HG03175 (cell line): Measurements from ENCODE around the gene KRTAP1-1.
"Not testable (repeated sequence)": the region's sequence is repeated elsewhere in the genome, so short reads cannot be mapped to it uniquely, and the experiment has no call there.

Experiments
- ATAC-seq: cut with Tn5 transposase; IDR thresholded peaks from one replicate; pipeline ENCODE4 v1.9.1; 2021; ENCODE audit warnings: mild to moderate bottlenecking, moderate library complexity; ENCODE audit not compliant: unreplicated experiment

KRTAP1-1 gene

DNA sequence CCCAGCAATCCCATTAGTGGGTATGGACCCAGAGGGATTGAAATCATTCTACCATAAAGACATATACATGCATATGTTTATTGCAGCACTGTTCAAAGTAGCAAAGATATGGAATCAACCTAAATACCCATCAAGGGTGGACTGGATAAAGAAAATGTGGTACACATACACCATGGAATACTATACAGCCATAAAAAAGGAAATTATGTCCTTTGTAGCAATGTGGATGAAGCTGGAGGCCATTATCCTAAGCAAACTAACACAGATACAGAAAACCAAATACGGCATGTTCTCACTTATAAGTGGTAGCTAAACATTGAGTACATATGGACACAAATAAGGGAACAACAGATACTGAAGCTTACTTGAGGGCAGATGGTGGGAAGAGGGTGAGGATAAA lies 16.3 kb upstream of the KRTAP1-1 start:
- ATAC-seq: no peak

DNA sequence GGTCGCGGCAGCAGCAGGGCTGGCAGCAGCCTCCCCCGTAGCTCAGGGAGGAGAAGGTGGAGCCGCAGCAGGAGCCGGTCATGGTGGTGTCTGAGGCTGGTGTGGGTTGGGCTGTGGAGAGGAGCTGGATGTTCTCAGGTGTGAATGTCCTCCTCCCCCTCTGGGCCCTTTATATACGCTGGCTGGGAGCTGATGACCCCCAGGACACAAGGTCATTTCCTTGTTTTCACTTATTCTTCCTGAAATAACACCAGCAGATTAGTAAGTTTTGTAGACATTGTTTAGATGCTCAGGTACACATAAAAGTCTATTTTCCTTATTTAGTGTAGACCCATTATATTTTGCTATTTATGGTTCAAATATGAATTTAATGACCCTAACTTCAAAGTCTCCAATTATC lies 13.9 kb upstream of the KRTAP1-1 start, which contains the start of gene KRTAP2-2:
Gene KRTAP2-2 (minus strand): TSS at position 101 of the 400 bp plus-strand sequence. CDS start 19 bp downstream, at position 82.
- ATAC-seq: not testable (repeated sequence)

DNA sequence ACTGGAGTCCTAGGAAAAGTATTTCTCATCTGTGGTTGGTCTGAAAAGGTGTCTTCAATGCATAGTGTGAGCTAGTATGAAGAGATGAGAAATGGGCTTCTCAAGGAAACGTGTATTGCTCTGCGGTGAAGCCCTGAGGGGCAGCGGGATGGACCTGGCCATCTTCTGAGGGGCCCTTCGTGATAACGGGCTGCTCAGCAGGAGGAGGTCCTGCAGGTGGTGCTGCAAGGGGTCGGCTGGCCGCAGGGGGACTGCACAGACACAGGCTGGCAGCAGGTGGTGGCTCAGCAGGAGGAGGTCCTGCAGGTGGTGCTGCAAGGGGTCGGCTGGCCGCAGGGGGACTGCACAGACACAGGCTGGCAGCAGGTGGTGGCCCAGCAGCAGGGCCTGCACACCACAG lies 13.3 kb upstream of the KRTAP1-1 start:
- ATAC-seq: not testable (repeated sequence)

DNA sequence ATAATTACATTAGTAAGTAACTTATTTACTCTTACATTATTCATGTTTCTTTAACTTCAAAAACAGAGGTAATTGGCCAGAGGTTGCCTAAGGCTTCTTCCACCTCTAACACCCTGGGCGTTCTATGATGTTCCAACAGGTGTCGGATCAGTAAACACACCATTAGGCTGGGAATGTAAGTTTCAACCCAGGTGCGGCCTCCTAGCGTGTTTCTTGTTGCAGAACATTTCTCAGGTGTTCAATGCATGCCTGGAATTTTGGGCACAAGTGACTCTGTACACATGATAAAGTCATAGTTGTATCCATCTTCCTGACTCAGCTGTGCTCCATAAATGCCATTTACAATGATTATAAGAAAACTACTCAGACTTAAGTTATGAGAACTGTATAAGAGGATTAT lies 12.8 kb upstream of the KRTAP1-1 start:
- no peak for ATAC-seq

DNA sequence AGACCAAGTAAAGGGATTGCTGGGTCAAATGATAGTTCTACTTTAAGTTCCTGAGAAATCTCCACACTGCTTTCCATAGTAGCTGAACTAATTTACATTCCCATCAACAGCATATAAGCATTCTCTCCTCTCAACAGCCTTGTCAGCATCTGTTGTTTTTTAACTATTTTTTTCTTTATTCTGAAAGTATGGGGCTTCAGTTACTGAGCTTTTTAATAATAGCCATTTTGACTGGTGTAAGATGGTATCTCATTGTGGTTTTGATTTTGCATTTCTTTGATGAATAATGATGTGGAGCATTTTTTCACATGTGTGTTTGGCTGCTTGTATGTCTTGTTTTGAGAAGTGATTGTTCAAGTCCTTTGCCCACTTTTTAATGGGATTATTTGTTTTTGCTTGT lies 11.3 kb upstream of the KRTAP1-1 start:
- ATAC-seq: no peak

DNA sequence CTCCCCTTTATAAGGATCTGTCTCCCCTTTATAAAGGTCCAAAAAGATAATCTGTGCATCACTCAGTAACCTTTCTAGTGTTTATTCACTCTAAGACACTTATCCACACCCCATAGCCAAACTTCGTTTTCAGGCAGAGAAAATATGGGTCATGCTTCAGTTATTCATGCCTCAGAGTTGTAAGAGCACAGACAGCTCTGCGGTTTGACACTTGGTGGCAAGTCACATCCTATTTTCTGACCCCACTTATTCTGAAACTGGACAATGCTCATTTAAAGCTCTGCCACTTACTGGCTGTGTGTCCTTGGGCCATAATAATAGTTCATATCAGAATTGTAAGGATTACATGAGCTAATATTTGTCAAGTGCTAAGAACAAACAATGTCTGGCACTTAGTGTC lies 7.9 kb upstream of the KRTAP1-1 start:
- ATAC-seq: peak; percentile 55

DNA sequence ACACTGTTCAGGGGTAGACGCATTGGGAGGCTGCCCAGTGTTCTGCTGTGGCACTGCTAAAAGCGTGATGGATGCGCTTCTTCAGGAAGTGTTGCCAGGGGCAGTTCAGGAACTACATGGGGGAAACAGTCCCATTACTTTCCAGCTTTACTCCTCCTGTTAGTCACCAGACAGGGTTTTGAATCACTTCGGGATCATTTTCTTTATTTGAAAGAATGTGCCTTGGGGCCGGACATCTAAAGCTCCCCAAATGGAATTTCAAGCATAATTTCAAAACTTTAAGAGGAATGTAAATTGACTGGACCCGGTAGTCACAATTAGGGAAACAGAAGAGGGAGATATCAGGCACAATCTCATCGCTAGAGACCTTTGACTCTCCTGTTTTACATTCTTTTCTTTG lies 7.2 kb upstream of the KRTAP1-1 start:
- no peak for ATAC-seq

DNA sequence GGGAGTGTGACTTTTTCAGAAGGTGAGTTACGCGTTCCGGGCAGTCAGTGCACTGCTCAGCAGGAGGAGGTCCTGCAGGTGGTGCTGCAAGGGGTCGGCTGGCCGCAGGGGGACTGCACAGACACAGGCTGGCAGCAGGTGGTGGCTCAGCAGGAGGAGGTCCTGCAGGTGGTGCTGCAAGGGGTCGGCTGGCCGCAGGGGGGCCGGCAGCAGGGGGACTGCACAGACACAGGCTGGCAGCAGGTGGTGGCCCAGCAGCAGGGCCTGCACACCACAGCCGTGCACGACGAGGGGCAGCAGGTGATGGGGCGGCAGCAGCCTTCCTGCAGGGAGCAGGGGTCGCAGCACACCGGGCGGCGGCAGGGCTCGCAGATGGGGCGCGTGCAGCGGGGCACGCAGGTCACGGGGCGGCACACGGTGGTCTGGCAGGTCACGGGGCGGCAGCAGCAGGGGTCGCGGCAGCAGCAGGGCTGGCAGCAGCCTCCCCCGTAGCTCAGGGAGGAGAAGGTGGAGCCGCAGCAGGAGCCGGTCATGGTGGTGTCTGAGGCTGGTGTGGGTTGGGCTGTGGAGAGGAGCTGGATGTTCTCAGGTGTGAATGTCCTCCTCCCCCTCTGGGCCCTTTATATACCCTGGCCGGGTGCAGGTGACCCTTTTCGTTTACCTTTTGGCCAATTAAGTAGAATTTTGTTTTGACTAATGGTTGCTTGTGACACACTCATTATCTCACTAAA lies 5.7 kb upstream of the KRTAP1-1 start, which contains the start of gene KRTAP2-1:
Gene KRTAP2-1 (minus strand): TSS at position 582 of the 731 bp plus-strand sequence. CDS start 49 bp downstream, at position 533.
- not testable (repeated sequence) for ATAC-seq

DNA sequence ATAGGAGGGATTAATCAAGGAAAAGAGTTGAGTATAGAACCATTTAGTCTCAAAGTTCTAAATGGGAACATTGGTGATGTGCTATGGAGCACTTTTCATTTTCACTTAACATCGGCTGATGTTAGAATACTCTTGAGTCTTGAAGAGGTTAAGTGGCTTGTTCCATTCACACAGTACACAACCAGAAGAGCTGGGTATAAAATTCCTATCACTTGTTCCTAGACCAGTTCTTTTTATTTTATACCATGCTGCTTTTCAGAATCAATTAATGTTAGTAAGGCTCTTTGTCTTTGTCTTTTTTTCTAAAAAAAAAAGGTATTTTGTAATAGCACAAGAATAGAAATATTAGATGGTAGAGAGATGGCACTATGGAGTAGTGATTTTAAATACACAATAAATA lies 1.7 kb upstream of the KRTAP1-1 start:
- no peak for ATAC-seq

DNA sequence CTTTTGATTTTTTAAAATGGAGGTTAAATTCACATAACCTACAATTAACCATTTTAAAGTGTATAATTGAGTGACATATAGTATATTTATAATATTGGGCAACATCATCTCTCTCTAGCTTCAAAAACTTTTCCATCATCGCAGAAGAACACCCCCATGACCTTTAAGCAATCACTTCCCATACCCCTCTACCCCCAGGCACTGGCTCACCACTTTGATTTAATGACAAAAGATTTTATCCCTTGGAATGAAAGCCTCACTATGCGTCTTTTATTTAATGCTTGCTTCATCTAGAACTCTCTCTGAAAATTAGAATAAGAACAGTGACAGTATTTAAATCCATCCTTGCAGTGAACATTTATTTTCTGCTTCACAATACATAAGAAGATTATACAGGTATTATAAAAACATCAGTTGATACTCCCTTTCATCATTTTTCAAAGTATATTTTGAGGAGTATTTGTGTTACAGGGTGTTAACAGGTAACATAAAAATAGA lies 3.3 kb downstream of the KRTAP1-1 start:
- ATAC-seq: no peak

DNA sequence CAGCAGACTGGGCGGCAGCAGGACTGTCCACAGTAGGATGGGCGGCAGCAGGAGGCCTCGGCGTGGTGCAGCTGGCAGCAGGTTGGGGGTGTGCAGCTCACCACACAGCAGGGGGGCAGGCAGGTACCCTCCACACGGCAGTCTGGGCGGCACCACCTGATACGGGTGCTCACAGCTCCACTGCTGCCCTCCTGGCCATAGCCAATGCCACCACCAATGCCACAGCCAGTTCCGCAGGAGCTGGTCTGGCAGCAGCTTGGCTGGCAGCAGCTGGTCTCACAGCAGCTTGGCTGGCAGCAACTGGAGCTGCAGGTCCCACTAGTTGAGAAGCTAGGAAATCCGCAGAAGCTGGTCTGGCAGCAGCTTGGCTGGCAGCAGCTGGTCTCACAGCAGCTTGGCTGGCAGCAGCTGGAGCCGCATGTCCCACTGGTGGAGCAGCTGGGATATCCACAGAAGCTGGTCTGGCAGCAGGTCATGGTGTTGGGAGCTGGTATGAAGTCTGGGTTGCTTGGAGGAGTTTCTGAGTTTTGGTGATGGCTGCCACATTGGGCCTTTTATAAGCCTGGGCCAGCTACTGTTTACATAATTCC lies 6.8 kb downstream of the KRTAP1-1 start, which contains the start of gene KRTAP1-3:
Gene KRTAP1-3 (minus strand): TSS at position 529 of the 590 bp plus-strand sequence. CDS start 53 bp downstream, at position 476.
- ATAC-seq: not testable (repeated sequence)

DNA sequence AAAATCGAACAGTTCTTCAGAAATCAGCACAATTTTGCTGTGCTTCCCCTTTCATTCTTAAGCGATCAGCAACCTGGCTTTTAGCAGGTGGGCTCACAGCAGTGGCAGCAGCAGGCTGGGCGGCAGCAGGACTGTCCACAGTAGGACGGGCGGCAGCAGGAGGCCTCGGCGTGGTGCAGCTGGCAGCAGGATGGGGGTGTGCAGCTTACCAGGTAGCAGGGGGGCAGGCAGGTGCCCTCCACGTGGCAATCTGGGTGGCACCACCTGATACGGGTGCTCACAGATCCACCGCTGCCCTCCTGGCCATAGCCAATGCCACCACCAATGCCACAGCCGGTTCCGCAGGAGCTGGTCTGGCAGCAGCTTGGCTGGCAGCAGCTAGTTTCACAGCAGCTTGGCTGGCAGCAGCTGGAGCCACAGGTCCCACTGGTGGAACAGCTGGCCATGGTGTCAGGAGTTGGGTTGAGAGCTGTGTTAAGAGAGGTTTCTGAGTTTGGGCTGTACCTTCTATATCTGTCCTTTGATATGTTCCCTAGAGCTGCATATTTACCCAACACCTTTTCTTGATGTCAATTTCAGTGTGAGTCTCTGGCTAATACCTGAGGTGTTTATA lies 11.5 kb downstream of the KRTAP1-1 start, which contains the start of gene KRTAP1-4:
Gene KRTAP1-4 (minus strand): TSS at position 563 of the 613 bp plus-strand sequence. CDS start 117 bp downstream, at position 446.
- no peak for ATAC-seq

DNA sequence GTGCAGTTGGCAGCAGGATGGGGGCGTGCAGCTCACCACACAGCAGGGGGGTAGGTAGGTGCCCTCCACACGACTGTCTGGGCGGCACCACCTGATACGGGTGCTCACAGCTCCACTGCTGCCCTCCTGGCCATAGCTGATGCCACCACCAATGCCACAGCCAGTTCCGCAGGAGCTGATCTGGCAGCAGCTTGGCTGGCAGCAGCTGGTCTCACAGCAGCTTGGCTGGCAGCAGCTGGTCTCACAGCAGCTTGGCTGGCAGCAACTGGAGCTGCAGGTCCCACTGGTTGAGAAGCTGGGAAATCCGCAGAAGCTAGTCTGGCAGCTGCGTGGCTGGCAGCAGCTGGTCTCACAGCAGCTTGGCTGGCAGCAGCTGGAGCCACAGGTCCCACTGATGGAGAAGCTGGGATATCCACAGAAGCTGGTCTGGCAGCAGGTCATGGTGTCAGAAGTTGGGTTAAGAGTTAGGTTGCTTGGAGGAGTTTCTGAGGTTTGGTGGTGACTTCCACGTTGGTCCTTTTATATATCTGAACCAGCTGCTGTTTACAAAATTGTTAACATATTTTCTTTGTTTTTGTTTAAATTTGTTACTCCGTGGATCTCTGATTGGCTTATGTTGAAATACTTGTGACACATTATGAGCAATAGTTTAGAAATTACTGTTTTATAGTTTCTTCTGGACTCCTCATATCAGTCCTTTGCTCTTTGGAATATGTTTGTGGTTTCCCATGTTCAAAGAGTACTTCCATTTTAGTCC lies 14.4 kb downstream of the KRTAP1-1 start, which contains the start of gene KRTAP1-5:
Gene KRTAP1-5 (minus strand): TSS at position 494 of the 757 bp plus-strand sequence. CDS start 53 bp downstream, at position 441.
- no peak for ATAC-seq

DNA sequence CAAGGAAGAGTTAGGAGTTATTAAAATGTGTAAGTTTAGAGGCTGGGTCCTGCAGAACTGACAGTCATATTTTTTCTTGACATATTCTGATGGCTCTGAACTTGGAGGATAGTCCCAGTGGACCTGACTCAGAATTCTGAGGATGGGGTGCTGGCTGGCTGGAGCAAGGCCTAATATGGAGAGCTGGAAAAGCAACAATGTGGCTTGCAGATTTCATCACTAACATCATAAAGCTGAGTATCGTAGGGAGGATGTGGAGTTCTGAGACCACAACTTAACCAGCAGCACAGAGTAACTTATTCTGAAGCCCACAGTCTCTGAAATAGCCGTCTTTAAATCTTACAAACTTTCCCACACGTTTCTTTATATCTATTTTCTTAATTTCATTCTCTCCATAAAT lies 16.6 kb downstream of the KRTAP1-1 start:
- ATAC-seq: no peak

DNA sequence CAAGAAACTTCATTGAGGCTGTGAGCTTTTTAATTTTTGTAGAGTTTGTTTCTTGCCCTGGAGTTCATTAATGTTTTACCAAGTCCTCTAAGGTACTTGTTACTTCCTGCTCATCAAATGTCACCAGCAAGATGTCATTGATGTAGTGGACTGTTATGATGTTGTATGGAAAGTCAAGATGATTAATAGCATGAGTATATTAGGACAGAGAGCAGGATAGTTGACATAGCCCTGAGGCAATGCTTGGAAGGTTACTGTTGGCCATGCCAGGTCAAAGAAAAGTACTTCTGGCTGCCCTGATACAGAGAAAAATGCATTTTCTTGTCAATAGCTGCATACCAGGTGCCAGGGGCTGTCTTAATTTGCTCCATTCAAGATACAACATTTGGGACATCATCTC lies 20.9 kb downstream of the KRTAP1-1 start:
- ATAC-seq: no peak

DNA sequence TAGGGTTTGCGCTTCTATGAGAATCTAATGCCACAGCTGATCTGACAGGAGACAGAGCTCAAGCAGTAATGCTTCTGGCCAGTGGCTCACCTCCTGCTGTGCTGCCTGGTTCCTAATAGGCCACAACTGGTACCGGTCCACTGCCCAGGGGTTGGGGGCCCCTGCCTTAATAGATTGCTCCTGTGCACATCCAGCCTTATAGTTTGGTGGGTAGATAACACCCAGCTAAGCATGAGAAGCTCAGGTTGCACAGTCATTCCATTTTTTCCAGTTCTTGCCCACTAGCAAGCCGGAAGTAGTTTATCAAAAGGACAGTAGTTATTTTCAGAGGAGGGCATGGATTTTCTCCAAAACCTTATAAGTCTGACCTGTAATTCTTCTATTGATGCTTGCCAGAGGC lies 21.8 kb downstream of the KRTAP1-1 start:
- ATAC-seq: no peak

DNA sequence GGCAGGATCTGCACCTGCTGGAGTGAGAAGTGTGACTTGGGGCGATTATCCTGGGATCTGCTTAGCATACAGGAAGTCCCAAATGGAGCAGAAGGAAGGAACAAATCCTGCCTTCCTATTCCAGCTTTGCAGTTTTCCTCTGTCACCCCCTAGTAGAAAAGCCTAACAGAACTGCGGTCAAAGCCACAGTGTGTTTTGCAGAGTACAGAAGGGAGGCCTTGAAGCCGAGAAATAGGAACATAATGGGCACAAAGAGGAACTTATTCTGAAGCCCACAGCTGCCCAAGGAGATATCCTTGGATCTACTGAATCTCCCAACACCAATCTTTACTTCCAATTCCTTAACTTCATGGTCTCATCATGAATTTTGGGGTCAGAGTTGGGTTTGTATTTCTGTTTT lies 22.7 kb downstream of the KRTAP1-1 start:
- ATAC-seq: no peak

DNA sequence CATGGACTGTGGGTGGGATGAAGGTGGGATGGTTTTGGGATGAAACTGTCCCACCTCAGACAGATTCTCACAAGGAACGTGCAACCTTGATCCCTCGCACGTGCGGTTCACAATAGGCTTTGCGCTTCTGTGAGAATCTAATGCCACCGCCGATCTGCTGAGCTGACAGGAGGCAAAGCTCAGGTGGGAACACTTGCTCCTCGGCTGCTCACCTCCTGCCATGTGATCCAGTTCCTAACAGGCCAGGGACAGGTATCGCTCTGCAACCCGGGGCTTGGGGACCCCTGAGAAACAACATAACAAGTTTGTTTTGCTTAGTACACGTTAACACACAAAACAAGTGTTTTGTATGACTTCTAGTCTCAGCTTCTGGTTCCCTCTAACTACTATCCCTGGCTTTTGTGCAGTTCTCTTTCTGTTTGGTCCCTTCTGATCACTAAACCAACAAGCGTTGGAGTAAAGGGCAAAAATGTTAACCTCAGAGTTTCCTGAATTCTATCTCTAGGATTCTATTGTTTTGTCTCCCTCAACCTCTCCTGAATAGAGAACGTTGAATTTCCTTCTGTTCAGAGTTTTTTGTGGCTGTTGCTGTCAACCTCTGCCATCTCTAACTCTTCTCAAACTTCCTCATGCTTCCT lies 24.6 kb downstream of the KRTAP1-1 start:
- ATAC-seq: no peak

DNA sequence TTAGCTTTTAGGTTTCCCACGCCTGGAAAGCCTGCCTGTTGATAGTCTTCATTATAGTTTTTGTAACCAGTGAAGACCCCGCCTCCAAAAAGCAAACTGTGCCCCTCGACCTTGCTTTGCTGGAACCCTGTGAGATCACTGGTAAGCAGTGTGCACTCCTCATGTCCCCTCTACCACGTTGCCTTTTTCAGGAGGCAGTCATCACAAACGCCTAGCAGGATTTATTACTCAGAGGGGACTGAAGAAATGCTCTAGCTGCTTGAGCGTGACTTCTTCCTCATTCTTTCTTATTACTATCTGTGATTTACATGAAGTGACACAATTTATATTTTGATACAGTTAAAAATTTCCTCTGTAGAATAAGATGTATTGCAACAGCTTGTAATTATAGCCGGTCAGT lies 25.8 kb downstream of the KRTAP1-1 start:
- ATAC-seq: no peak

DNA sequence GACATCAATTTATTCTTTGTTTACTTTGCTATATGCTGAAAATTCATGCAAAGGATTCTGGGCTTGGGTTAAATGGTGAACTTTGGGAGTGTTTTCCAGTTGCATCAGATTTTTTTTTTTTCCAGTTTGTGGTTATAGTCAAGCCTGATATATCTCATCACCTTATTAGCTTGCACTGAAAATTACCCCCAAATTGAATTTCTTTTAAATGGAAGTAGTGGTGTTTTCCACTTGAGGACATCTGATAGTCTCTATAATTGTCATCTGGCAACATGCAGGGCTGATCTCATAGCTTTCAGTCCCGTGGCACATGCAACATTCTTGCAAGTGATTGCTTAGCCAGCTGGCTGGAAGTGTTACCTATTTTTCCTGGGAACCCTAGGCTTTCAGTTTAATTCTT lies 27.6 kb downstream of the KRTAP1-1 start:
- ATAC-seq: no peak
